ENCODE measurements around the gene FBLN1. TPM values are rescaled to one million over a fixed set of nuclear protein-coding genes. Genes with fewer than 3 reads are reported as not detected.
A peak's percentile ranks its signal among the peaks of the same experiment; 100 is the strongest.

Gene FBLN1
- total and polyA plus RNA-seq, 2 experiments from 2014 or later, result 137 to 304 TPM

DNA sequence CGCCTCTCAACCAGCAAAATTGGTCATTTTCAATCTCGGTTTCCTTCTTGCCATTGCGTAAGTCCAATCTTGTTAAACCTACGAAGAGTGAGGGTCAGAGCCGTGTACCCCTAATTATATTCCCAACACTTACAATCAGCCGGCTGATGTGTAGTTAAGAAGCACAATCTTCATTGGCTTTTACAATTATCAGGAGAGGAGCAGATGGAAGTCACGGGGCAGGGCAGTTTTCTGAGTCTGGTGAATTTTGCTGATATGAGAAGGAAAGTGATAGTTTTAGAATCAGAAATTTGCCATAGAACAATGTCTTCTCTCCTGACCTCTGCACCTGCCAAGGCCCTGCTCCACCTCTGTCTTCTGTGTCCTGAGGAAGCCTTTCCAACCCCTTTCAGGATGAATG, 134.0 kb downstream of the FBLN1 start:
- H3K4me2 ChIP-seq (ENCODE audit: unreplicated experiment), result no peak overlapping the region
- H3K27me3 ChIP-seq (replicated peaks; ENCODE audit: insufficient read depth), result peaks cover 7% of the 10 kb centered on the region; the same call in 1 of the 2 replicates
- H3K9ac ChIP-seq, result no peak overlapping the region
- WGBS, 2 experiments (ENCODE audit: low coverage in 1 of 2, low lambda C conversion rate in 2 of 2, missing lambda C conversion rate in 2 of 2), result 95 to 97% methylated on average over 7 of the region's 7 CpGs
- in situ Hi-C loops (cut with MboI), result no loop called here
- no peaks in the 10 kb centered on the region for H3K79me2 ChIP-seq (ENCODE audit: insufficient read depth)
- H3K4me3 ChIP-seq, result no peak overlapping the region
- H3K9me2 ChIP-seq (ENCODE audit: insufficient read depth), result no peaks in the 10 kb centered on the region
- no peaks in the 10 kb centered on the region for H4K20me1 ChIP-seq (ENCODE audit: insufficient read depth)
- H3K27ac ChIP-seq, result no peak overlapping the region
- no peaks in the 10 kb centered on the region for H3K36me3 ChIP-seq (ENCODE audit: low read depth)
- peaks cover 15% of the 10 kb centered on the region for H3K4me1 ChIP-seq (ENCODE audit: insufficient read depth)
- peaks cover 8% of the 10 kb centered on the region; the same call in 1 of the 2 replicates for H3F3A ChIP-seq (ENCODE audit: insufficient read depth)
- DNase-seq, result no peak
- no peaks in the 10 kb centered on the region for H3K9me3 ChIP-seq (ENCODE audit: low read depth)
- H2AFZ ChIP-seq, result no peak overlapping the region
- no peak for TF ChIP-seq EZH2phosphoT487 (IDR thresholded peaks at IDR 0.05; ENCODE audit: insufficient read depth, low read depth)
- TF ChIP-seq EZH2 (IDR thresholded peaks at IDR 0.05; ENCODE audit: insufficient read depth, poor library complexity, severe bottlenecking), result no peak

DNA sequence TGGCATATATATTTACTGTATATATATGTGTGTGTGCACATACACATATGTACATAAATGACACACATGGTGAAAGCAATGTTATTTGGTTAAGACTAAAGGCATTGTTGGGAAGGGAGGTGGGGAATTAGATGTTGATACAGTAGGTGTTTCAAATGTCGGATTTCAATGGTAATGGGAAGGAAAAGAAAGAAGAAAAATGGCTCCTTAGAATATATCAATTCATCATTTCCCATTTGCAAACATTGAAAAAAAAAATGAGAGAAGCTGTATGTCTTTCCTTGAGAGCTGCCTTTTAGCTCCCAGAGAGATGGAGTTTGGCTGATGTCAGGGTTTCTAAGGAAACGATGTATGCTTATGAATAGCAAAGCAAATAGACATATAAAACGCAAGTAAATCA, 135.5 kb downstream of the FBLN1 start:
- no peaks in the 10 kb centered on the region for H3K9me3 ChIP-seq (ENCODE audit: low read depth)
- H3K36me3 ChIP-seq (ENCODE audit: low read depth), result no peaks in the 10 kb centered on the region
- peak overlapping the region; percentile 73 for H3K4me2 ChIP-seq (ENCODE audit: unreplicated experiment)
- in situ Hi-C loops (cut with MboI), result no loop called here
- H3K4me1 ChIP-seq (ENCODE audit: insufficient read depth), result peaks cover 15% of the 10 kb centered on the region
- H3K4me3 ChIP-seq, result no peak overlapping the region
- DNase-seq, result no peak
- no peaks in the 10 kb centered on the region for H3K27me3 ChIP-seq (replicated peaks; ENCODE audit: insufficient read depth)
- 96 to 98% methylated on average over 3 of the region's 3 CpGs for WGBS, 2 experiments (ENCODE audit: low coverage in 1 of 2, low lambda C conversion rate in 2 of 2, missing lambda C conversion rate in 2 of 2)
- H3K27ac ChIP-seq, result peak overlapping the region; percentile 40
- no peaks in the 10 kb centered on the region for H4K20me1 ChIP-seq (ENCODE audit: insufficient read depth)
- H3K79me2 ChIP-seq (ENCODE audit: insufficient read depth), result no peaks in the 10 kb centered on the region
- no peaks in the 10 kb centered on the region for H3K9me2 ChIP-seq (ENCODE audit: insufficient read depth)
- peak overlapping the region; percentile 34; the same call in 1 of the 2 replicates for H3K9ac ChIP-seq
- no peak overlapping the region for H2AFZ ChIP-seq
- H3F3A ChIP-seq (ENCODE audit: insufficient read depth), result peaks cover 14% of the 10 kb centered on the region; the same call in 1 of the 2 replicates
- TF ChIP-seq EZH2 (IDR thresholded peaks at IDR 0.05; ENCODE audit: insufficient read depth, poor library complexity, severe bottlenecking) (no peak), EZH2phosphoT487 (IDR thresholded peaks at IDR 0.05; ENCODE audit: insufficient read depth, low read depth) (no peak)

DNA sequence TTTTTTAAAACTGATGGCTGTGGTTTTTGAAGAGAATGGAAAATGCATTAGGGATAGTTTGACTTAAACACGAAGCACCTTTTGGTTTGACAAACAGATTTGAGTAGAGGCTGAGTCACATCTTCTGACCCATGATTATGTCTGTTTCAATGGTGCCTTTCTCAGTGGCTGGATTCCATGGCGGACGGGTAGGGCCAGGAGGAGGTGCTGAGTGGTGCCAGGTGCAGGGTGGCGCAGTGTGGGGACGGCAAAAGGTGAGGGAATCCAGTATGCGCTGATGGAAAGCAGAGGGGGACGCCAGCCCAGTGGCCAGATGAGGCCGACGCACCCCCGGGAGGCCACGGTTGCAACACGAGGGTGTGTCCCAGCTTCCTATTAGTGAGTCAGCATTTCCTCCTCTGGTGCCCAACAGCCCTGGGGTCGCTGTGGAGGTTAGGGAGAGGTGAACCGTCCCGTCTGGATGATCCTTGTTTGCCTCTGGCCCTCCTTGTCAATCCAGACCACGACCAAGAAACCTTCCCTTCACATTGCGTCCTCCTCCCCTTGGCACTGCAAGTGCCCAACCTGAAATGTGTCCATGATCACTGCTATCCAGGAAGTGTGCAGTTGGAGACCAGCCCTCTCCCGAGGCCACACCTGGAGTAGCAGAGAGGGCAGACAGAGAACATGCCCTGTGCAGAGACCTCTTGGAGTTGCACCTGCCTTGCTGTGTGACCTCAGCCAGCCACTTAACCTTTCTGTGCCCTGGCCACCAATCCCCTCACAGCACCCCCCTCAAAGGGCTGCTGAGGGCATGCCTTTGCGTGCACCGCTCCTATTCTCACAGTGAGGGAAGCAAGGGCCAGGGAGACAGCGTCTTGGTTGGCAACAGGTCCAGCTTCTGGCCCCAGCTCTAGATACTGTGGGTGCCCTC, 136.4 kb downstream of the FBLN1 start:
- peak; percentile 89 for DNase-seq
- Histone ChIP-seq H3K79me2 (ENCODE audit: insufficient read depth) (no peaks in the 10 kb centered on the region), H3K9me3 (ENCODE audit: low read depth) (no peaks in the 10 kb centered on the region), H3K9ac (peak overlapping the region; percentile 34), H3K27ac (peak overlapping the region; percentile 40), H3K4me3 (peak overlapping the region; percentile 51), H3K36me3 (ENCODE audit: low read depth) (no peaks in the 10 kb centered on the region), H4K20me1 (ENCODE audit: insufficient read depth) (no peaks in the 10 kb centered on the region), H3K4me1 (ENCODE audit: insufficient read depth) (peaks cover 15% of the 10 kb centered on the region), H3K9me2 (ENCODE audit: insufficient read depth) (no peaks in the 10 kb centered on the region), H3F3A (ENCODE audit: insufficient read depth) (peaks cover 16% of the 10 kb centered on the region; the same call in 1 of the 2 replicates), H2AFZ (peak overlapping the region; percentile 68), H3K4me2 (ENCODE audit: unreplicated experiment) (peak overlapping the region; percentile 73), H3K27me3 (replicated peaks; ENCODE audit: insufficient read depth) (no peaks in the 10 kb centered on the region)
- TF ChIP-seq EZH2 (IDR thresholded peaks at IDR 0.05; ENCODE audit: insufficient read depth, poor library complexity, severe bottlenecking) (no peak), EZH2phosphoT487 (IDR thresholded peaks at IDR 0.05; ENCODE audit: insufficient read depth, low read depth) (no peak)
- WGBS, 2 experiments (ENCODE audit: low coverage in 1 of 2, low lambda C conversion rate in 2 of 2, missing lambda C conversion rate in 2 of 2), result 36 to 39% methylated on average over 21 of the region's 21 CpGs
- in situ Hi-C loops (cut with MboI), result no loop called here

DNA sequence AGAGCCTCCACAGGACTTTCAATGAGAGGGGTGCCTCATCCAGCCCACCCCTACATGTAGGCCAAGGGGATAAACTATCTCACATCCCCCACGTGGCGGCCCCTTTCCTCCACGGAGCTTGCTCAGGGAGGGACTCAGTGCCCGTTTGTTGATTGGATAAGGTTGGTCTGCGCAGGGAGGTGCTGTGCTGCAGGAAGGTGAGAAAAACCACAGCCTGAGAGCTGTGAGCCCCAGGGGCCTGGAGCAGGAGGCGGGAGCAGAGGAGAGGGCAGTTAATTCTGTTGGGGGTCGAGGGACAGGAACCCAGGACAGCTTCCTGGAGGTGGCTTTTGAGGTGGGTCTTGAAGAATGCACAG, 137.0 kb downstream of the FBLN1 start:
- Histone ChIP-seq H3K4me2 (ENCODE audit: unreplicated experiment) (no peak overlapping the region), H4K20me1 (ENCODE audit: insufficient read depth) (no peaks in the 10 kb centered on the region), H3K36me3 (ENCODE audit: low read depth) (no peaks in the 10 kb centered on the region), H3K79me2 (ENCODE audit: insufficient read depth) (no peaks in the 10 kb centered on the region), H3K27me3 (replicated peaks; ENCODE audit: insufficient read depth) (no peaks in the 10 kb centered on the region), H3K9me2 (ENCODE audit: insufficient read depth) (no peaks in the 10 kb centered on the region), H3K4me3 (no peak overlapping the region), H3K4me1 (ENCODE audit: insufficient read depth) (peaks cover 15% of the 10 kb centered on the region), H2AFZ (no peak overlapping the region), H3K27ac (no peak overlapping the region), H3K9me3 (ENCODE audit: low read depth) (no peaks in the 10 kb centered on the region), H3F3A (ENCODE audit: insufficient read depth) (peaks cover 16% of the 10 kb centered on the region; the same call in 1 of the 2 replicates), H3K9ac (no peak overlapping the region)
- TF ChIP-seq EZH2 (IDR thresholded peaks at IDR 0.05; ENCODE audit: insufficient read depth, poor library complexity, severe bottlenecking) (no peak), EZH2phosphoT487 (IDR thresholded peaks at IDR 0.05; ENCODE audit: insufficient read depth, low read depth) (no peak)
- 90 to 95% methylated on average over 7 of the region's 7 CpGs for WGBS, 2 experiments (ENCODE audit: low coverage in 1 of 2, low lambda C conversion rate in 2 of 2, missing lambda C conversion rate in 2 of 2)
- in situ Hi-C loops (cut with MboI), result loop anchor here (10.0 kb wide), 1 partner anchor 345 kb away; no protein-coding TSS in a partner anchor
- DNase-seq, result no peak

All from GM23248 (cell line).